ENCODE measurements around the gene XCL2. TPM values are rescaled to one million over a fixed set of nuclear protein-coding genes. Genes with fewer than 3 reads are reported as not detected.

Gene XCL2
- polyA plus RNA-seq, 1 donor: 2.0 TPM

- WGBS (ENCODE audit: insufficient coverage, low lambda C conversion rate): no CpG with 5 or more reads among the region's 2 CpGs
- Histone ChIP-seq H3K4me1 (ENCODE audit: control insufficient read depth, insufficient read depth, low read length) (no peaks in the 10 kb centered on the region), H3K4me3 (ENCODE audit: low read length) (no peak overlapping the region), H3K27me3 (ENCODE audit: control insufficient read depth, insufficient read depth, low read length) (no peaks in the 10 kb centered on the region), H3K9me3 (ENCODE audit: control insufficient read depth, low read depth, low read length) (no peaks in the 10 kb centered on the region), H3K27ac (ENCODE audit: low read length) (no peak overlapping the region), H3K36me3 (ENCODE audit: control insufficient read depth, insufficient read depth, low read length) (no peaks in the 10 kb centered on the region)
- DNase-seq: no peak
These were observed 29.3 kb downstream of the XCL2 start for GRCh38 chr1:168514455-168514854.

GRCh38 chr1:168513656-168514404 is 30.0 kb downstream of the XCL2 start:
- H3K4me3 ChIP-seq (ENCODE audit: low read length): no peak overlapping the region
- no peaks in the 10 kb centered on the region for H3K27me3 ChIP-seq (ENCODE audit: control insufficient read depth, insufficient read depth, low read length)
- no peaks in the 10 kb centered on the region for H3K4me1 ChIP-seq (ENCODE audit: control insufficient read depth, insufficient read depth, low read length)
- WGBS (ENCODE audit: insufficient coverage, low lambda C conversion rate): 45% methylated on average over 2 of the region's 9 CpGs
- H3K9me3 ChIP-seq (ENCODE audit: control insufficient read depth, low read depth, low read length): no peaks in the 10 kb centered on the region
- no peak for DNase-seq
- H3K36me3 ChIP-seq (ENCODE audit: control insufficient read depth, insufficient read depth, low read length): no peaks in the 10 kb centered on the region
- no peak overlapping the region for H3K27ac ChIP-seq (ENCODE audit: low read length)

- H3K4me3 ChIP-seq (ENCODE audit: low read length): no peak overlapping the region
- WGBS (ENCODE audit: insufficient coverage, low lambda C conversion rate): 100% methylated on average over 1 of the region's 13 CpGs
- DNase-seq: no peak
- no peak overlapping the region for H3K27ac ChIP-seq (ENCODE audit: low read length)
- H3K4me1 ChIP-seq (ENCODE audit: control insufficient read depth, insufficient read depth, low read length): no peaks in the 10 kb centered on the region
- no peaks in the 10 kb centered on the region for H3K27me3 ChIP-seq (ENCODE audit: control insufficient read depth, insufficient read depth, low read length)
- H3K9me3 ChIP-seq (ENCODE audit: control insufficient read depth, low read depth, low read length): no peaks in the 10 kb centered on the region
- no peaks in the 10 kb centered on the region for H3K36me3 ChIP-seq (ENCODE audit: control insufficient read depth, insufficient read depth, low read length)
These were observed 30.8 kb downstream of the XCL2 start for GRCh38 chr1:168512864-168513595.

GRCh38 chr1:168509875-168510791 is 33.7 kb downstream of the XCL2 start:
- no peaks in the 10 kb centered on the region for H3K36me3 ChIP-seq (ENCODE audit: control insufficient read depth, insufficient read depth, low read length)
- no peak overlapping the region for H3K27ac ChIP-seq (ENCODE audit: low read length)
- no peaks in the 10 kb centered on the region for H3K4me1 ChIP-seq (ENCODE audit: control insufficient read depth, insufficient read depth, low read length)
- H3K27me3 ChIP-seq (ENCODE audit: control insufficient read depth, insufficient read depth, low read length): no peaks in the 10 kb centered on the region
- no peak for DNase-seq
- H3K9me3 ChIP-seq (ENCODE audit: control insufficient read depth, low read depth, low read length): no peaks in the 10 kb centered on the region
- no peak overlapping the region for H3K4me3 ChIP-seq (ENCODE audit: low read length)
- WGBS (ENCODE audit: insufficient coverage, low lambda C conversion rate): 83% methylated on average over 1 of the region's 13 CpGs

GRCh38 chr1:168509210-168509609 is 34.6 kb downstream of the XCL2 start:
- 100% methylated on average over 1 of the region's 1 CpG for WGBS (ENCODE audit: insufficient coverage, low lambda C conversion rate)
- no peaks in the 10 kb centered on the region for H3K9me3 ChIP-seq (ENCODE audit: control insufficient read depth, low read depth, low read length)
- no peaks in the 10 kb centered on the region for H3K27me3 ChIP-seq (ENCODE audit: control insufficient read depth, insufficient read depth, low read length)
- DNase-seq: no peak
- H3K4me3 ChIP-seq (ENCODE audit: low read length): no peak overlapping the region
- H3K27ac ChIP-seq (ENCODE audit: low read length): no peak overlapping the region
- H3K4me1 ChIP-seq (ENCODE audit: control insufficient read depth, insufficient read depth, low read length): peaks cover 5% of the 10 kb centered on the region
- no peaks in the 10 kb centered on the region for H3K36me3 ChIP-seq (ENCODE audit: control insufficient read depth, insufficient read depth, low read length)

GRCh38 chr1:168507828-168508227 is 36.0 kb downstream of the XCL2 start:
- DNase-seq: no peak
- H3K27me3 ChIP-seq (ENCODE audit: control insufficient read depth, insufficient read depth, low read length): no peaks in the 10 kb centered on the region
- no peaks in the 10 kb centered on the region for H3K36me3 ChIP-seq (ENCODE audit: control insufficient read depth, insufficient read depth, low read length)
- H3K9me3 ChIP-seq (ENCODE audit: control insufficient read depth, low read depth, low read length): no peaks in the 10 kb centered on the region
- peaks cover 5% of the 10 kb centered on the region for H3K4me1 ChIP-seq (ENCODE audit: control insufficient read depth, insufficient read depth, low read length)
- WGBS (ENCODE audit: insufficient coverage, low lambda C conversion rate): no CpG with 5 or more reads among the region's 4 CpGs
- no peak overlapping the region for H3K4me3 ChIP-seq (ENCODE audit: low read length)
- no peak overlapping the region for H3K27ac ChIP-seq (ENCODE audit: low read length)

- no peaks in the 10 kb centered on the region for H3K27me3 ChIP-seq (ENCODE audit: control insufficient read depth, insufficient read depth, low read length)
- H3K4me1 ChIP-seq (ENCODE audit: control insufficient read depth, insufficient read depth, low read length): peaks cover 5% of the 10 kb centered on the region
- WGBS (ENCODE audit: insufficient coverage, low lambda C conversion rate): no CpG with 5 or more reads among the region's 3 CpGs
- H3K4me3 ChIP-seq (ENCODE audit: low read length): no peak overlapping the region
- DNase-seq: no peak
- H3K27ac ChIP-seq (ENCODE audit: low read length): no peak overlapping the region
- no peaks in the 10 kb centered on the region for H3K9me3 ChIP-seq (ENCODE audit: control insufficient read depth, low read depth, low read length)
- H3K36me3 ChIP-seq (ENCODE audit: control insufficient read depth, insufficient read depth, low read length): no peaks in the 10 kb centered on the region
These were observed 36.6 kb downstream of the XCL2 start for GRCh38 chr1:168507231-168507630.

GRCh38 chr1:168506204-168506819 is 37.5 kb downstream of the XCL2 start:
- Histone ChIP-seq H3K27me3 (ENCODE audit: control insufficient read depth, insufficient read depth, low read length) (no peaks in the 10 kb centered on the region), H3K4me3 (ENCODE audit: low read length) (no peak overlapping the region), H3K27ac (ENCODE audit: low read length) (no peak overlapping the region), H3K4me1 (ENCODE audit: control insufficient read depth, insufficient read depth, low read length) (peaks cover 5% of the 10 kb centered on the region), H3K36me3 (ENCODE audit: control insufficient read depth, insufficient read depth, low read length) (no peaks in the 10 kb centered on the region), H3K9me3 (ENCODE audit: control insufficient read depth, low read depth, low read length) (no peaks in the 10 kb centered on the region)
- WGBS (ENCODE audit: insufficient coverage, low lambda C conversion rate): no CpG with 5 or more reads among the region's 6 CpGs
- no peak for DNase-seq

GRCh38 chr1:168505006-168505405 is 38.8 kb downstream of the XCL2 start:
- H3K4me1 ChIP-seq (ENCODE audit: control insufficient read depth, insufficient read depth, low read length): peaks cover 9% of the 10 kb centered on the region
- no CpG with 5 or more reads among the region's 1 CpG for WGBS (ENCODE audit: insufficient coverage, low lambda C conversion rate)
- H3K36me3 ChIP-seq (ENCODE audit: control insufficient read depth, insufficient read depth, low read length): no peaks in the 10 kb centered on the region
- H3K27ac ChIP-seq (ENCODE audit: low read length): no peak overlapping the region
- no peaks in the 10 kb centered on the region for H3K9me3 ChIP-seq (ENCODE audit: control insufficient read depth, low read depth, low read length)
- DNase-seq: no peak
- H3K27me3 ChIP-seq (ENCODE audit: control insufficient read depth, insufficient read depth, low read length): no peaks in the 10 kb centered on the region
- H3K4me3 ChIP-seq (ENCODE audit: low read length): no peak overlapping the region
